Frontal cortex (tissue), 4 donors: ENCODE measurements around the gene NFIA. TPM values are rescaled to one million over a fixed set of nuclear protein-coding genes. Genes with fewer than 3 reads are reported as not detected.

ENCODE experiments used
- DNase-seq, 2 donors: peaks; one replicate each; pipeline ENCODE4 v3.0.0; 2012; ENCODE audit warnings: low spot score in 2 of 2
- FAIRE-seq: peaks from 2 replicates; lab custom pipeline; 2012; peaks lifted over from hg19 to GRCh38; lab: Jason Lieb, UNC
- total RNA-seq: library from RNA; depleted of rRNA; stranded (reverse); fragments of >200 nt; gene quantifications from one replicate; pipeline ENCODE4 v1.2.3, GENCODE V29; 2014
- donor health status: control.
- donor health status: control.
- donor health status: control.

Gene NFIA
- total RNA-seq, 1 donor from 2014 or later = 35.5 TPM

DNA sequence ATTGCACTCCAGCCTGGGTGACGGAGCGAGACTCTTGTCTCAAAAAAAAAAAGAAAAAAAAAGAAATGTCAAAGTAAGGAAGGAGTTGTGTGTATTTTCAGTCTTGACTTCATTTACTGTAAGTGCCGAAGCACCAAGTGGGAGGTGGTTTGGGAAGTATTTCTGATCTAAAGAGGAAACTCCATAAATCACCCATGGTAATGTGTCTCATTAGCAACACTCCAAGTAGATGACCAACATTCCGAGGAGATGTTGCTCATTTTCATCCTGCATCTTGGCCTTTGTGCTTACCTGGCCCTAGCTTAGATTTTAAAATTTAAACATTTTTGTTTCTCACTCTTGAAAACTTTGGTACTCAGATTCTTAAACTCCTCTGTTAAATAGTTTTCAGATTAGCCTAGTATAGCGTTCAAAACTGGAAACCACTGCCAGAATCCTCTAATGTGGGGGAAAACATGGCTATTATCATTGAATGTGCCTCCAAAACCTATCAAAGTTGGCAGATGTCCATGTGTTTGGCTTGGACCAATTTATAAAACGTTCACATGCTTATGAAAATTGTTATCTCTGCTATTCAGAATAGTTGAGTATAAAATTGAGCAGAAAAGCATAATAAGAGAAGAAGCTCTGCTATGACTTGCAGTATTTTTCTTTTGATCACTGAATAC lies 110.4 kb downstream of the NFIA start:
- FAIRE-seq (no peak), DNase-seq (no peak)

DNA sequence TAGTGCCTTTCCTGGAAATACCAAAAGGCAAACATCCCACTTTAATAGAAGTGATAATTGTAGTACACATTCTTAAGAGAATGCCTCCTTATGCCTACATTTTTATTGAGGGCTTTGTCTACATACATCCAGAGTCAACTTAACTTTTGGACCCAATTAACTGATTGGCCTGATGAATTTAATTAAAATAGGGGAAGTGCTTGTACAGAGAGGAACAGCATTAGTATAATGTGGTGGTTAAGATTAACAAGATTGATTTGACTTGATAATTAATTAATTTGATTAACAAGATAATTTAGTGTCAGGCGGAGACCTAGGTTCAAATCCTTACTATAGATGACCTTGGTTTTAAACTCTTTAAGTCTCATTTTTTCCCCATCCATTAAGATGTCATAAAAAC lies 111.4 kb downstream of the NFIA start:
- no peak for FAIRE-seq
- DNase-seq = no peak

DNA sequence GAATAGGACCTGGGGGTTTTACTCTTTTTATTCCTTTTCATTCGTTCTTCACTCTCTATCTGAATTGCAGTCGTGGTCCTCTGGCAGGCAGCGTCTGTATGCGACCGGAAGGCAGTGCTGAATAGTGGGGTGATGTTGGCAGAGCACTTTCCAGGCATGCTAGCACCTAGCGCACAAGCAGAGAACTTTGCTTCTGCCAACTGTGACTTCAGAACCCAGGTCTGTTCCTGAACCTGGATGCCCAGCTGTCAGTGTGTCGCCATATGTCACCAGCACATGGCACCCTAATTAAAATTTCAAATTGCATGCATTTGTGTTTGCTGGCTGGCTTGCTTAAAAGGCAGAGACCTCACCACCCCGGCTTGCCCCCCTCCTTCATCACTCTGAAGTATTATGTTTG lies 116.2 kb downstream of the NFIA start:
- no peak for DNase-seq
- FAIRE-seq = no peak

DNA sequence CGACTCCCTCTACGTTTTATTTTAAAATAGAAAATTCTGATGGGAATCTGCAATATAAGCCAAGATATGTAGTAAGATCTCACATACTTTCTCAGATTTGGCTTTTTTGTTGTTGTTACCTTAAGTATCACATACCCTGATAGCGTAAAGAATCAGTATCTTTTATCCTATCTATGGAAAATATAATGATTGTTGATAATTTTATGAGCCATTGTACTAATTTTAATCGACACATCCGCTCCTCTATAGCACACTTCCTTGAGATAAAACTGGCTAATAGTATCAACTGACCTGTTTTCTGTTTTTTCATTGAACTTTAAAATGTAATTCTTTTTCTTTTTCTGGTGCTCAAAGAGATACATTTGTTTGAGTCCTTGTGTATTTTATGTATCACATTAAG lies 118.7 kb downstream of the NFIA start:
- FAIRE-seq = no peak
- DNase-seq = no peak

DNA sequence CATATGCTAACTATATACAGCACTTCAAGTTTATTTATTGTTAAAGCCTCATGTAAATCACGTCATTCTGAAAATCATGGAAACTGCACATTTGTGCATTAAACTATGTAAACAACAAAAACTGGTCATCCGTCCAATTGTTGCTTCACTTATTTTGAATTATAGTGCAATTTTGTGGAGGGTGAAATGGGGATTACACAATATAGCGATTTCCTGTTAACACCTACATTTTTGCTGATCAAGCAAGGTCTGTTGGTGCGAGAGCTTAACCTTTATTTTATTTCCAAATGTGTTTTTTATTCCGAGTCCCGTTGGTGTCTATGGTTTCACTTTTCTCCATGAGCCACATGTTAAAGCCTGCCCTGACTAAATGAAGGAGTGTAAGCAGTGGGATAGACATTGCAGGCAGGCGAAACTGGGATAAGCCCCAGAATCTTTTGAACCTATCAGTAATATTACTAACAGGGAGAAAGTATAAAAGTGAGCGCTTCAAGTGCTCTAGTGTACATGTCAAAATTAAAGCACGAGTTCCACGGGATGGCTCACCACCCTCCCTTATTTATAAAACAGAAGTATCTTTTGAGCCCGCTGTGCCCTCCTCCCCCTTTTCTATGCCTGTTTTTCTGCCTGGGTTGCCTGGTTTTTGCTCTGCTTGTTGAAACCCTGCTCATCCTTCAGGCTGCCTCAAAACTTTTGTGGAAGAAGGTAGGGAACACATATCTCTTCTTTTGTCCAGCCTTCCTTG lies 120.7 kb downstream of the NFIA start:
- DNase-seq (no peak), FAIRE-seq (no peak)

DNA sequence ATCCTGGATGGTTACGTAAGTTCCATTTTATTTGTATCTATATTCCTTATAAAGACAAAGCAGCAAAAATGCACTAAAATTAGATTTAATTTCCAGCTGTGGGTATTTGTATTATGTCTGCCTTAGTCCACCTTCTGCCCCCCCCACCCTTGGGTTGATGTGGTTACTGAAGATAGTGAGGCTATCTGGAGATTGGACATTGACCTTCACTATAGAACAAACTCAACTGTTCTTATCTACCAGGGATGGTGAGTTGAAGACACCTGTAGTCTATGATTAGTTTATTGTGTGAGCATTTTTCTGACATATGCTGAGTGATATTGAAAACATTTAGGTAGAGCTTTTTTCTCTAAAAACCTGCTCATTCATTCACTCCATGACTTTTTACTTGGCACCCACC lies 122.2 kb downstream of the NFIA start:
- DNase-seq (no peak), FAIRE-seq (no peak)

DNA sequence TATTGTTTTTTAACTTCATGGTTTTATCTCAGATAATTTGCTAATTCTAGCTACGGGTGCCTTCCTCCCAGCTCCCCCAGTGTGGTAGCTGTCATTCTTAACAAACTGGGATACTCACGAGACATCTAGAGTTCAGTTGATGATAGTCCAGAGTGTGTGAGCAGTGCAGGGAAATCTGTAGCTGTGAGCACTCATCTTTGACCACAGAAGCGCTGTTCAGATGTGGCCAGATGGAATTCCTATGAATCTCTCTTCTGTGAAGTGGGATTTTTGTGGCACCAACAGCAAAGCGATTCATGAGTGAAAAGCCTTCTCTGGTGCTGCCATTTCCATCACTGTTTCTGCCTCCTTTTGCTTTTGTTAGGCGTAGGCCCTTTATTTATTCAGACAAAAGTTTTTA lies 125.1 kb downstream of the NFIA start:
- DNase-seq = no peak
- no peak for FAIRE-seq

DNA sequence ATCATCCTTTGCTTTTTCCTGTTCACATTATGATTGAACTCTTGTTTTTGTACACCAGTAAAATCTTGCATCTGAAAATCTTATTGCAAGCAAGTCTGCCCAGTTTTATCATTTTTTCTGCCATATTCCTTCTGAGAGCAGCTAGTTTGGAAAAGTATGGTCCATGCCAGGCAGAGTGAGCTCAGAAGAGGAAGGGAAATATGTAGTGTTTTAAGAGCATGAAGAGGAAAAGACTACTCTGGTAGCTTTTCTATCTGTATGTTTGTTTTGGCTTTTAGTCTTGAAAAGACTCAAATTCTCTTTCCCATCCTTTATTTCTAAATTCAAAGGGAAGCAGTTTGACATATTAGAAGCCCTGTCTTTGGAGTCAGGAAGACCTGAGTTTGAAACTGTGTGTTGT lies 125.8 kb downstream of the NFIA start:
- no peak for DNase-seq
- FAIRE-seq = no peak

DNA sequence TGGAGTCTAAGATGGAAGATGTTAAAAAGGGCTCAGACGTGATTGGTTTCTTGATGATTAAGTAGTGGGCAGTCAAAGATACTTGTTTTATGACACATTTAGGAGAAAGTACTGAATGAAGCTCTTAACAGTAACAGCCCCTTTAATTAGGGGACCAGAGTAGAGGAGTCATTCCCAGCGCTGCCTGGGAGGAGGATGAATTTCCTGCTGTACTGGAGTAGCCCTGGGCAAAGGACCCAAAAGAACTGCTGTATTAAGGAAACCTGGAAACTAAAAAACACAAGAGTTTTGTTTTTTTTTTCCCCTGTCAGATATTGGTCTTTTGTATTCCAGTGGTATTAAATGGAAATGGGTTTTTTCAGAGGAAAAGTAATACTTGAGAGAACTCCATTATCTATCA lies 126.5 kb downstream of the NFIA start:
- no peak for DNase-seq

DNA sequence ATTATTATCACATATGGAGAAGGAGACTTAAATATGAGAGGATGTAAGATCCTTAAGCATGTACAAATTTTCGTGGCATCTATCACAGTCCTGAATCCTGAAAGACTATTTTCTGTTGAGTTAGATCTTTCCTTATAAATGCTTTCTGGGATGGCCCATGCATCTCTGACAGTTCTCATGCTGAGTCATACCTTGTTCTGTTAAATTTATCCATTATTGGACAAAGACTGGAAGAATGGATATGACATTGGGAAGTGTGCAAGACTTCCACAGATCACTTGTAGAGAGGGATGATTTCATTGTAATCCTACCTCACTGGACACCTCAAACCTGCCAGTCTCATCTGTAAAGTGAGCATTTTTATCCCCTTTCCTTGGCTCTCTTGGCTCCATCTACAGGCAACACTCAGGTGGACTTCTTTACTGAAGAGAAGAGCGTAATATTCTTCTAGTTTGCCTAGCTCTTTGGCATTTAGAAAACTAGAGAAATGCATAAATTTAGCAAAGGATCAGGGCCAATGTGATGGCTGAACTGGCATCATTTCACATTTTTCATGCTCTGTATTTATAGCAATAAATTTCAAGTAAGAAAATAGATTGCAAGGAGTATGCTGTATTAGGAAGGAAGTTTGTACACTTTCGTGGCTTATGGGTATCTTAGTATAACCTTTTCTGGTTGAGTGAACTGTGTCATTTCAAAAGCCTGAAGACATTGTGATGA lies 128.2 kb downstream of the NFIA start:
- FAIRE-seq (no peak), DNase-seq (no peak)

More for the DNA sequence above, 126.5 kb downstream of the NFIA start:
- FAIRE-seq = no peak

DNA sequence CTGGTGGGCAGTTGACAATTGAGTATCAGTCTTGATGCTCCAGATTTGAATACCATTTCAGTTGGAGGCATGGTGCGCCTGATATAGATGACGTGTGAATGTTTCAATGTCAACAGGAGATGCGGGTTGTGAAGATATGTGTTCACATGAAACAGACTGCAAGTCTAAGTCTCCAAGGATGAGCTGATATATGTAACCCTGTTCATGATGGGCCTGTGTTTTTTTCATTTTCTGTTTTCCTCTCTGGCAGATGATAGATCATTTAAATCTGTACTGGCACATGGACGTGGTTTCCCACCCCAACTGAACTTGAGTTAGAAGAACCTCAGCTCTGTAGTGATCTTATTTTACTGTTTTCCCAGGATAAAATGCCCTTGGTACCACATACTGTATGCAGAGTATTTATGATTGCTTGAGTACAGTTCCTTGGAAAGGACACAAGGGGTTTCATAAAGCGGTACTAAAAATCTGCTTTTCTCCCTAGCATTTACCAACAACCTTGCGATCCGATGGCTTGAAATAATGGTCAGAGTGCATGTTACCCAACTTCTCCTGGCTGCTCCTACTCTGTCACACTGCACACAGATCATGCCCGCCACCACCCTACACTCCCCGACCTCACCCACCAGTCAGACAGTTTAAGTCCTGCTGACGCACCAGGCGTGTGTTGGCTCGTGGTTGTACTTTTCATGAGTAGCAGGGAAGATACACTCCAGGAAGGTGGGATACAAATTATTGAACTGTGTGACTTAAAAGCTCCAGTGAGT lies 131.1 kb downstream of the NFIA start:
- DNase-seq (no peak), FAIRE-seq (no peak)

DNA sequence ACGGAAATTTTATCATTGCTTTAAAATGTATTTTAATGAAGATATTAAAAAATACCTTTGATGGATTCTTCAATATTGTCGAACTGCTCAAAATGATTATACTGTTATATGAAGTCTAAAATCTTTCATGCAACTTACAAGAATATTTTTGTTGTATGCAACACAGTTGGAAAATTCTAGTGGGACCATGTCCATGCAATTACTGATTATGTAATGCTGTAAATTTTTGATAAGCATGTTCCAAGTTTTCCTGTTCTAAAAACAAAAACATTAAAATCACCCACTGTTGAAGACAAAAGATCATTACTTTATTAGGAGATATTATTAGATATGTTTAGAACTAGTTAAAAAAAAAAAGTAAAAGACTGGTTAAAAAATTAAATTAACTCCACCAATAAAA lies 132.8 kb downstream of the NFIA start:
- FAIRE-seq = no peak

DNA sequence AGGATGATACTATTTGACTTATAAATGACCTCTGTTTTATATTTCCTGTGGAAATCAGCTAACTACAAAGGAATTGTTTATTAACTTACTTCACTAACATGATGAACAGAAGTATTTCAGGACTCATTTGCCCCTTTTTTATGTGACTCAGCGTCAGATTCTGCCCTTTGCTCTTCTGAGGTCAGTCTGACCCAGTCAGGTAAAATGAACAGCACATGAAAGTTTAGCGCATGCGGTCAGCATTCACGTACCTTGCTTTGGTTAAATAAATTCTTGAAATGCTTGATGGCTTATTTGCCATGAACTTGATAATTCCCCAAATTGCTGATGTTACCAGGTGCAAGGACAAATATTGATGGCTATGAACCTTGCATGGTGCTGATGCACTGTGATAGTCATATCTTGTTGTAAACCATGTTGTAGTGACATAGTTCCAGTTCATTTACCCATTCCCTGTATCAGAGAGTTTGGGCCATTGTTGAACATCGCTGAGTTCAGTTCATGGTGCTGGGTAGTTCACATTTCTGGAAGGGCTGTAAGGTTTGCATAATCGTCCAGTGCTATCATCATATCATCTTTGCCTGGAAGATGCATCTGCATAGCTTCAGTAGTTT lies 133.4 kb downstream of the NFIA start:
- DNase-seq (no peak), FAIRE-seq (no peak)

More for the DNA sequence above, 132.8 kb downstream of the NFIA start:
- DNase-seq = no peak

DNA sequence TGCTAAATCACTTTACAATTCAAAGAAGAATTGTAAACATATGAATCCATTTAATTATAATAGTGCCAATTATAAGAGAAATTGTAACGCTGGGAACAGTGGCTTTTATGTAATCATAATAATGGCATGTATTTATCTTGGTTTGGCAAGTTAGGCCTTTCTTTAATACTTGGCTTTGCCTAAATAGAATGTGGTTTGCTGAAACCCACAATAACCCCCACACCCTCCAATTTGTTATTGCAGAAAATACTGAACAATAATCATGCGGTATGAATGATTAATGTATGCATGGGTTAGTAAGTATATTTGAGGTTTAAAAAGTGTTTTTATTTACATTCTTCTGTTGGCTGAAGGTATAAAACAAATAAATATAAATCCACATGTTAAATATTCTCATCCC lies 138.2 kb downstream of the NFIA start:
- DNase-seq (no peak), FAIRE-seq (no peak)

DNA sequence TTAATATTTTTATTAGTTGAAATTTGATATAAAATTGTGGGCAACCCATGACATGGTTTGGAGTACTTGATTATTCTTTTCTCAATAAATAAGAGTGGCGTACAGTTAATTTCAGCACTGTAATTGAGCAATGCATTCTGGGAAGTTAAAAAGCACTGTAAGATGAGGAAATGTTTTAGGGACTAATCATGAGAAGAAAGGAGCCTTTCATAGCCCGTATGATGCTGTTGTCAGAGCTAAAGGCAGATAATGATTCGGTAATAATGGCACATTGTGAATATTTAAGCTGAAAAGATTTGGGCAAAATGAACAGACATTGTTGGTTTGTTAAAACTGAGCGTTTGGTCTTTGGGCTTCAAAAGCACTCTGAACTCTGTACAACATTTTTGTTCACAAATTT lies 139.3 kb downstream of the NFIA start:
- FAIRE-seq = no peak
- no peak for DNase-seq

DNA sequence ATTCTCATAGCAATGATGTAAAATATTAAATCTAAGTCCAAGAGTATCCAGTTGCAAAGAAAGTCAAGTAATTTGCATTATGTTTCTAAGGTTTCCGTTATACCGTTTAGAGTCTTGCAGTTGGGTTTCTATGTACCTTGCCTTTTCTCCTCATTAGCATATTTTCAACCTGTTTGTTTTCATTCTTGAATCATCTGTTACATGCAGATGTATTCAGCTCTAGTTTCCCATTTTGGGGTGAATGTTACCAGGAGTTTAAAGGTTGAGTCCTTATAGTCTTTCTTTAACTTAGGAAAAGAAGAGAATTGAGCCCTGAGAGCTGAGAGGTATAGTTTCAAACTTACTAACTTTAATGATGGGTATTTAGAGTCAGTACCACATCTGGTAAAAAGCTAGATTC lies 139.9 kb downstream of the NFIA start:
- FAIRE-seq (no peak), DNase-seq (no peak)

DNA sequence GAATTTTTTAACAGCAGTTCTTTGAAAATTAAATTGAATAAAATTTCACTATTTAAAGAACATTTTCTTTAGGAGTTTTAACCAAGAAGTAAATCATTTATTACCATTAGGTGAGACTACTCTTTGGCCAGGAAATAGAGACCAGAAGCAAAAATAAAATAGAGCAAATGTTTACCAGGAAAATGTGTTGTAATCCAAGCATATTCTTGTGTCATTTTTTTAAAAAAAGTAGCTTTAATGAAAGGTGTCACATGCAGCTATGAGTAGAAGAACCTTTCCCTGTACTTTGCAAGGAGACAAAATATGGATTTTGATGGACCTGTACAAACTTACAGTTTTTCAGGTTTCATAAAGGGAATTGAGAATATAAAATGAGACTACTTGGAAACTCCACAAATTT lies 140.8 kb downstream of the NFIA start:
- FAIRE-seq (no peak), DNase-seq (no peak)

DNA sequence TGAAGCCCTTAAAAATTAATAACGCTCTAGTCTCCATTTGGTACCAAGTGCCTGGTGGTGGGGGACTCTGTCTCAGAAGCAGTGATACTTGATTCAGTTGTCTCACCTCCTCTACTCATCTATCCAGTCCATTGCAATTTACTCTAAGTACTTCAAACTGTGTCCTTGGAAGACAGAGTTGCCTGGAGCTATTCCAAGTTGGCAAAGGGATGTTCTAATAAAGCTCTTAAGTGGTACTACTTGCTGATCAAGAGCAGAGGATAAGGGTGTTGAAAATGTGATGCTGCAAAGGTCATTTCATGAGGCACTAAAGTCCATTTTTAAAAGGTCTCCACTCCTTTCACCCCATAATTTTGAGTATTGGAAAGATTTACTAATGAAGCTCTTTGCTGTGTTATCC lies 142.2 kb downstream of the NFIA start:
- DNase-seq (no peak), FAIRE-seq (no peak)

DNA sequence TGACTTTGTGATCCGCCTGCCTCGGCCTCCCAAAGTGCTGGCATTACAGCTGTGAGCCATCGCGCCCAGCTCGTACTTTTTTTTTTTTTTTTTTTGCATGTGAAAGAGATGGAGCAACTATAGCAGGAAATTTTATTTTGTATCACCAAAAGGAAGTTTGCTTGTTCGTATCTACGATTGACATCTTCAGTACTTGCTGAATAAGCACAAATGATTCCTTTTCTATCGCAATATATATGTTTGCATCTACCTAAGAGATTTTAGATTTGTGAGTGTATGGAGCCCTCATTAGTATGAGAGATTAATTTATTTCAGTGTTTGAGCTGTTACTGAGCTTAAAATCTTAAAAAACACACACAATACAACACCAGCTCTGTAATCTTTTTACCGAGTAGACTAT lies 143.1 kb downstream of the NFIA start:
- no peak for DNase-seq
- FAIRE-seq = no peak
